HG03039 (cell line): ENCODE results near the gene MED14.
"Not testable (repeated sequence)": the region's sequence is repeated elsewhere in the genome, so short reads cannot be mapped to it uniquely, and the experiment has no call there.

Experiments
- ATAC-seq: cut with Tn5 transposase; IDR thresholded peaks from one replicate; pipeline ENCODE4 v1.9.1; 2021; ENCODE audit warnings: mild to moderate bottlenecking, moderate library complexity; ENCODE audit not compliant: unreplicated experiment

Gene MED14

GRCh38 chrX:40735325-40736169 is at the start of gene MED14:
Gene MED14 (minus strand): TSS chrX:40735542. CDS start chrX:40735412, 130 bp downstream.
- ATAC-seq: peak; percentile 90

GRCh38 chrX:40784516-40785151 is 49.3 kb upstream of the MED14 start:
- ATAC-seq: no peak

- ATAC-seq: not testable (repeated sequence)
Observed at GRCh38 chrX:40782644-40783259, 47.4 kb upstream of the MED14 start.

- no peak for ATAC-seq
Observed at GRCh38 chrX:40780951-40781350, 45.6 kb upstream of the MED14 start.

GRCh38 chrX:40780082-40780481 is 44.7 kb upstream of the MED14 start:
- no peak for ATAC-seq

GRCh38 chrX:40778861-40779575 is 43.7 kb upstream of the MED14 start:
- ATAC-seq: no peak

GRCh38 chrX:40773809-40774208 is 38.5 kb upstream of the MED14 start:
- ATAC-seq: no peak

- no peak for ATAC-seq
Observed at GRCh38 chrX:40773188-40773587, 37.8 kb upstream of the MED14 start.

- ATAC-seq: no peak
Observed at GRCh38 chrX:40772290-40772689, 36.9 kb upstream of the MED14 start.

GRCh38 chrX:40761762-40762161 is 26.4 kb upstream of the MED14 start:
- ATAC-seq: no peak

- no peak for ATAC-seq
Observed at GRCh38 chrX:40759374-40759773, 24.0 kb upstream of the MED14 start.

GRCh38 chrX:40757058-40757457 is 21.7 kb upstream of the MED14 start:
- no peak for ATAC-seq

GRCh38 chrX:40755291-40756249 is 20.2 kb upstream of the MED14 start:
- no peak for ATAC-seq

GRCh38 chrX:40749681-40750494 is 14.5 kb upstream of the MED14 start:
- no peak for ATAC-seq

GRCh38 chrX:40748977-40749376 is 13.6 kb upstream of the MED14 start:
- ATAC-seq: no peak

GRCh38 chrX:40746521-40746920 is 11.2 kb upstream of the MED14 start:
- no peak for ATAC-seq

GRCh38 chrX:40736170-40736505 is 796 bp upstream of the MED14 start:
- ATAC-seq: no peak

- ATAC-seq: no peak
Observed at GRCh38 chrX:40734971-40735324, 394 bp downstream of the MED14 start.

GRCh38 chrX:40733706-40734105 is 1.6 kb downstream of the MED14 start:
- ATAC-seq: no peak
